ENCODE results near the gene LRRC58. TPM values are rescaled to one million over a fixed set of nuclear protein-coding genes. Genes with fewer than 3 reads are reported as not detected.

Gene LRRC58
- total RNA-seq = 1 to 10 TPM; 5.7 to 8.4 (median 6.9) TPM
- 10 to 100 TPM in 1 of 3 donors, 1 to 10 TPM in 2; 3.4 to 13.2 (median 6.8) TPM for polyA plus RNA-seq
- long read RNA-seq, donor 1, full-length matches to known transcripts = 9 of 11 reads
- long read RNA-seq, donor 1, partial matches to known transcripts = 0 of 11 reads
- long read RNA-seq, donor 1, other reads (novel, unspliced or antisense) = 2 of 11 reads
- long read RNA-seq, donor 2, full-length matches to known transcripts = 18 of 19 reads
- long read RNA-seq, donor 2, partial matches to known transcripts = 1 of 19 reads
- long read RNA-seq, donor 2, other reads (novel, unspliced or antisense) = 0 of 19 reads

DNA sequence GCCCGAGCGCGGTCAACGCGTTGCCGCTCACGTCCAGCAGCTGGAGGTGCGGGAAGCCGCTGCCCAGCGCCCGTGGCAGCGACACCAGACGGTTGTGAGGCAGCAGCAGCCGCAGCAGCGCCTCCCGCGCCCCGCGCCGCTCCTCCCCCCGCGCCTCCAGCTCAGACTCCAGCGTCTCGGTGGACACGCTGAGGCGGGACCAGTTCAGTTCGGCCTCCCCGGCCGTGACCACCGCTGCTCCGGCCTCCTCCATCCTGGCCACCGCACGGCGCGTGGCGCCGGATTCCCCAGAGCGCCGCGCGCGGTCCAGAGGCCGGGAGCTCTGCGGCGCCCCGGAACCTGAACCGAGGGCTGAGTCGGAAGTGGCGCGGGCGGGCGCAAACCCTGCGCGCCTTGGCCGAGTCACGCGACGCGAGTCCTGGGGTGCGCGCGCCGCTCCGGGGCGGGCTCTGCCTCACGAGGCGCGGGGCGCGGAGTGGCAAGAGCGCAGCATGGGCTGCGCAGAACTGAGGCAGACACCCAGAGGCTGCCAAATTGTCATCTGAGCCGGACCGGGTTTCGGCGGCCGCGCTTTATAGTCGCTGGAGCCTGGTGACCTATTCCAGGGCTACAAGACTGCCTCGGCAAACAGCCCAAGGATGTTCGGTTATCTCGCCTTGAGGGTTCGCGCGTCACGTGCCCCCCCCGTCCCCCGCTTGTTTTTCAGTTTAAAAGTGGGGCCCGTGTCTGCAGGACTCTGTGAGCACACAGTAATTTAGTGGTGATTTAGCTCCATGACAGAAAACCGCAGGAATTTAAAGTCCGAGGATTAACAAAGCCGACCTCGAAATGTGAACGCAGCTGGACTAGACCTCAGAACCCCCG lies at the start of gene LRRC58:
LRRC58 (minus strand) TSS at position 364 of the 864 bp plus-strand sequence; CDS start at position 253, 111 bp downstream.
- WGBS, 3 donors = 0% methylated on average over 79 to 95 of the region's 95 CpGs
- H3K4me1 ChIP-seq = peaks cover 16% of the 10 kb centered on the region
- ATAC-seq = peak; percentile 96 to 98 (median 96)
- no peaks in the 10 kb centered on the region for H3K27me3 ChIP-seq (ENCODE audit: insufficient read depth in 3 of 3, low read length in 2 of 3)
- no peaks in the 10 kb centered on the region for H3K9me3 ChIP-seq
- H3K27ac ChIP-seq = peak within 1 kb of the TSS; percentile 94
- intact Hi-C loops (cut with DNase I) = loop anchor here (5.0 kb wide), 2 partner anchors 68 to 457 kb away; no protein-coding TSS in a partner anchor
- no peaks in the 10 kb centered on the region for H3K36me3 ChIP-seq (ENCODE audit: insufficient read depth in 1 of 2, low read depth in 1 of 2)
- H3K4me3 ChIP-seq = peak within 1 kb of the TSS; percentile 89
- TF ChIP-seq, protein P1, sequence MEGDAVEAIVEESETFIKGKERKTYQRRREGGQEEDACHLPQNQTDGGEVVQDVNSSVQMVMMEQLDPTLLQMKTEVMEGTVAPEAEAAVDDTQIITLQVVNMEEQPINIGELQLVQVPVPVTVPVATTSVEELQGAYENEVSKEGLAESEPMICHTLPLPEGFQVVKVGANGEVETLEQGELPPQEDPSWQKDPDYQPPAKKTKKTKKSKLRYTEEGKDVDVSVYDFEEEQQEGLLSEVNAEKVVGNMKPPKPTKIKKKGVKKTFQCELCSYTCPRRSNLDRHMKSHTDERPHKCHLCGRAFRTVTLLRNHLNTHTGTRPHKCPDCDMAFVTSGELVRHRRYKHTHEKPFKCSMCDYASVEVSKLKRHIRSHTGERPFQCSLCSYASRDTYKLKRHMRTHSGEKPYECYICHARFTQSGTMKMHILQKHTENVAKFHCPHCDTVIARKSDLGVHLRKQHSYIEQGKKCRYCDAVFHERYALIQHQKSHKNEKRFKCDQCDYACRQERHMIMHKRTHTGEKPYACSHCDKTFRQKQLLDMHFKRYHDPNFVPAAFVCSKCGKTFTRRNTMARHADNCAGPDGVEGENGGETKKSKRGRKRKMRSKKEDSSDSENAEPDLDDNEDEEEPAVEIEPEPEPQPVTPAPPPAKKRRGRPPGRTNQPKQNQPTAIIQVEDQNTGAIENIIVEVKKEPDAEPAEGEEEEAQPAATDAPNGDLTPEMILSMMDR (IDR thresholded peaks at IDR 0.05) = peak; percentile 24
- DNase-seq = peak; percentile 95 to 96

DNA sequence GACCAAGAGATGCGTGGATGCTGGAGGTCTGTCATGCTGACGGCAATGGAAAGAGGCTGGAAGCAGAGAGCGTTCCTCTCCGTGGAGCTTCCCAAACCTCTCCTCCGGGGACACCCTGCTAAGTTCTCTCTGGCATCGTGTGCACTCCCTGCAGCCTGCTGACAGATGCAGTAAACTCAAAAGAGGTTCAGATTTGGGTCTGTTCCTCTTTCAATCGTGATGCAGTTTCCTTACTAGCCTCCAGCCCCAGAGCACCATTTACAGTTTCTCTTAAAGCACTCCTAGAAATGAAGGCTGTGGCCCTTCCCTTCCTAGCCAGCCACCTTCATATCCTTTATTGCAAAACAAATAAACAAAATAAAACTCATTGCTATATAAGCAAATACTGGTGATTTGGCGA lies 47.3 kb upstream of the LRRC58 start:
- H3K27ac ChIP-seq = no peak overlapping the region
- H3K4me1 ChIP-seq = no peaks in the 10 kb centered on the region
- no peak for ATAC-seq

DNA sequence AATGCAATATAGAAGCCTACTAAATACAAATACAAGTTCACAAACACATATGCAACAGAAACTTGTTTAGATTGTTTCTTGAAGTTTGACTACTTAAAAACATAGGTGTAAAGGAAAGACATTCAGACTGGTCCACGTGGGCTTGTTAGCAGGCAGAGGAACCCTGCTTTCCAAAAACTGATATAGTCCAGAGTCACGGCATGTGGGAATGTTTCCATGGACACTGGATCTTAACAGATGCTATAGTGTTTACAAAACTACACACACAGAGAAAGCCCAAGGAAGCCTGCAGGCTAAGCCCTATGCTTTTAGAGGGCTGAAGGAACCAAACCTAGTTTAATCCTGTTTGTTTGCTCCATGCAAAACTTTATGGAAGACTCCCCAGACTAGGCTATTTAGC lies 45.2 kb upstream of the LRRC58 start:
- TF ChIP-seq, protein P1 (IDR thresholded peaks at IDR 0.05) = no peak
- 77 to 84% (median 78%) methylated on average over 2 of the region's 2 CpGs for WGBS, 3 donors
- intact Hi-C loops (cut with DNase I) = no loop called here

More for the DNA sequence above, 47.3 kb upstream of the LRRC58 start:
- no peak overlapping the region for H3K4me3 ChIP-seq
- H3K36me3 ChIP-seq (ENCODE audit: insufficient read depth in 1 of 2, low read depth in 1 of 2) = peaks cover 23 to 51% of the 10 kb centered on the region in 2 donors
- TF ChIP-seq, protein P1 (IDR thresholded peaks at IDR 0.05) = no peak
- no peaks in the 10 kb centered on the region for H3K27me3 ChIP-seq (ENCODE audit: insufficient read depth in 3 of 3, low read length in 2 of 3)
- intact Hi-C loops (cut with DNase I) = no loop called here
- no peaks in the 10 kb centered on the region for H3K9me3 ChIP-seq
- WGBS, 3 donors = 82 to 88% (median 84%) methylated on average over 8 of the region's 8 CpGs
- DNase-seq = no peak

DNA sequence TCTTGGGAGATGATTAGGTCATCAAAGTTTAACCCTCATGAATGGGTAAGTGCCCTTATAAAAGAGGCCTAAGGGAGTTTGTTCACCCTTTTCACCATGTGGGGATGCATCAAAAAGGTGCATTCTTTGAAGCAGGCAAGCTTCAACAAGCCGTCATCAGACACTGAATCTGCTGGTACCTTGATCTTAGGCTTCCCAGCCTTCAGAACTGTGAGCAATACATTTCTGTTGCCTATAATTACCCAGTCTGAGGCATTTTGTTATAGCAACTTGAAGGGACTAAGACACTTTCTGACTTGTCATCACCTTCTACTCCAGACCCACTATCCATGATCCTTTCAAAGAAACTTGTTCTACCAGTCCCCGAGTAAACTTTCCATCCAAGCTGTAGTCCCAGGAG lies 44.6 kb upstream of the LRRC58 start:
- Histone ChIP-seq H3K27ac (no peak overlapping the region), H3K4me1 (no peaks in the 10 kb centered on the region), H3K4me3 (no peak overlapping the region), H3K36me3 (ENCODE audit: insufficient read depth in 1 of 2, low read depth in 1 of 2) (peaks cover 13 to 33% of the 10 kb centered on the region in 2 donors), H3K27me3 (ENCODE audit: insufficient read depth in 3 of 3, low read length in 2 of 3) (no peaks in the 10 kb centered on the region), H3K9me3 (no peaks in the 10 kb centered on the region)
- intact Hi-C loops (cut with DNase I) = no loop called here
- DNase-seq (no peak), ATAC-seq (no peak)
- WGBS, 3 donors = 91 to 96% (median 92%) methylated on average over 2 of the region's 2 CpGs
- TF ChIP-seq, protein P1 (IDR thresholded peaks at IDR 0.05) = no peak

More for the DNA sequence above, 45.2 kb upstream of the LRRC58 start:
- Histone ChIP-seq H3K36me3 (ENCODE audit: insufficient read depth in 1 of 2, low read depth in 1 of 2) (peaks cover 13 to 39% of the 10 kb centered on the region in 2 donors), H3K4me3 (no peak overlapping the region), H3K9me3 (no peaks in the 10 kb centered on the region), H3K4me1 (no peaks in the 10 kb centered on the region), H3K27ac (no peak overlapping the region), H3K27me3 (ENCODE audit: insufficient read depth in 3 of 3, low read length in 2 of 3) (no peaks in the 10 kb centered on the region)
- no peak for DNase-seq
- no peak for ATAC-seq
